ENCODE data around the gene NUP42.
"Not testable (repeated sequence)": the region's sequence is repeated elsewhere in the genome, so short reads cannot be mapped to it uniquely, and the experiment has no call there.

The NUP42 gene

GRCh38 chr7:23181684-23182553 is at the start of gene NUP42:
Gene NUP42 (plus strand): TSS chr7:23182048. CDS start chr7:23182086, 38 bp downstream.
- DNase-seq, result peak; percentile 98

GRCh38 chr7:23133797-23134196 is 48.1 kb upstream of the NUP42 start:
- no peak for DNase-seq

- no peak for DNase-seq
These were observed 46.1 kb upstream of the NUP42 start for GRCh38 chr7:23135755-23136154.

GRCh38 chr7:23136216-23136615 is 45.6 kb upstream of the NUP42 start:
- no peak for DNase-seq

- DNase-seq, result no peak
These were observed 24.2 kb upstream of the NUP42 start for GRCh38 chr7:23157679-23158078.

- DNase-seq, result no peak
These were observed 23.3 kb upstream of the NUP42 start for GRCh38 chr7:23158546-23158945.

GRCh38 chr7:23161482-23161881 is 20.4 kb upstream of the NUP42 start:
- DNase-seq, result no peak

- DNase-seq, result no peak
These were observed 17.0 kb upstream of the NUP42 start for GRCh38 chr7:23164846-23165245.

GRCh38 chr7:23165316-23165715 is 16.5 kb upstream of the NUP42 start:
- no peak for DNase-seq

- no peak for DNase-seq
These were observed 14.2 kb upstream of the NUP42 start for GRCh38 chr7:23167691-23168090.

- no peak for DNase-seq
These were observed 13.6 kb upstream of the NUP42 start for GRCh38 chr7:23168111-23168885.

- DNase-seq, result no peak
These were observed 5.9 kb upstream of the NUP42 start for GRCh38 chr7:23175938-23176337.

- no peak for DNase-seq
These were observed 1.6 kb downstream of the NUP42 start for GRCh38 chr7:23183279-23184012.

GRCh38 chr7:23184291-23184690 is 2.4 kb downstream of the NUP42 start:
- DNase-seq, result no peak

GRCh38 chr7:23184709-23185359 is 3.0 kb downstream of the NUP42 start:
- peak; percentile 6 for DNase-seq

GRCh38 chr7:23185980-23186379 is 4.1 kb downstream of the NUP42 start:
- DNase-seq, result no peak

GRCh38 chr7:23191022-23191421 is 9.2 kb downstream of the NUP42 start:
- DNase-seq, result no peak

- not testable (repeated sequence) for DNase-seq
These were observed 11.9 kb downstream of the NUP42 start for GRCh38 chr7:23193650-23194227.

- DNase-seq, result no peak
These were observed 14.5 kb downstream of the NUP42 start for GRCh38 chr7:23196306-23196705.

- not testable (repeated sequence) for DNase-seq
These were observed 15.9 kb downstream of the NUP42 start for GRCh38 chr7:23197745-23198144.

- DNase-seq, result no peak
These were observed 18.5 kb downstream of the NUP42 start for GRCh38 chr7:23200331-23200730.

- DNase-seq, result no peak
These were observed 22.4 kb downstream of the NUP42 start for GRCh38 chr7:23204241-23204640.

GRCh38 chr7:23205577-23205908 is 23.7 kb downstream of the NUP42 start:
- no peak for DNase-seq
